Breast epithelium (tissue), 3 donors: Measurements from ENCODE around the gene PAQR6.

Experiments used
- POLR2A ChIP-seq: fragments of 450-650 bp; IDR thresholded peaks from one replicate; pipeline ENCODE4 v1.6.1; 2016; ENCODE audit warnings: antibody characterized with exemption, mild to moderate bottlenecking, moderate library complexity
- TF ChIP-seq, protein P1 (sequence below), 3 donors: fragments of 450-650 bp; IDR thresholded peaks; one replicate each; pipeline ENCODE4 v1.5.1; 2016 to 2017; ENCODE audit warnings: antibody characterized with exemption in 3 of 3, mild to moderate bottlenecking in 3 of 3, moderate library complexity in 3 of 3

DNA sequence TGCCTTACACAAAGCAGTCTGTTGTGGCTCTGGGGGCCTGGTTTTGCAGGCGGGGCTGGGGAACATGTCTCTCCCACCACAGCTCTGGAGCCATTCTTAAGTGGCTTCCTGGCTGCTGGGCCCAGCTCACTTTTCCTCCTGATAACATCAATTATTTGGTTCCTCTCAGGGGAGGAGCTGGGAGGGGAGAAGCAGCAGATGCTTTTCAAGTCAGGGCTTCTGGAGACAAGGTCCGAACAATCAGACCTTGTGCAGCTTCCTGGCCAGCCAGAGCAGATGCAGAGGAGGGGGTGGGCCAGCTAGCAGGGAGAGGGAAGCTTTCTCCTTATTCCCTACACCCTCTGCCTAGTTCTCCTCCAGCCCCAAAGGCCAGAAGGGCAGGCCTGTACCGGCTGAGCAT is 3.7 kb upstream of the PAQR6 start:
- TF ChIP-seq, protein P1, sequence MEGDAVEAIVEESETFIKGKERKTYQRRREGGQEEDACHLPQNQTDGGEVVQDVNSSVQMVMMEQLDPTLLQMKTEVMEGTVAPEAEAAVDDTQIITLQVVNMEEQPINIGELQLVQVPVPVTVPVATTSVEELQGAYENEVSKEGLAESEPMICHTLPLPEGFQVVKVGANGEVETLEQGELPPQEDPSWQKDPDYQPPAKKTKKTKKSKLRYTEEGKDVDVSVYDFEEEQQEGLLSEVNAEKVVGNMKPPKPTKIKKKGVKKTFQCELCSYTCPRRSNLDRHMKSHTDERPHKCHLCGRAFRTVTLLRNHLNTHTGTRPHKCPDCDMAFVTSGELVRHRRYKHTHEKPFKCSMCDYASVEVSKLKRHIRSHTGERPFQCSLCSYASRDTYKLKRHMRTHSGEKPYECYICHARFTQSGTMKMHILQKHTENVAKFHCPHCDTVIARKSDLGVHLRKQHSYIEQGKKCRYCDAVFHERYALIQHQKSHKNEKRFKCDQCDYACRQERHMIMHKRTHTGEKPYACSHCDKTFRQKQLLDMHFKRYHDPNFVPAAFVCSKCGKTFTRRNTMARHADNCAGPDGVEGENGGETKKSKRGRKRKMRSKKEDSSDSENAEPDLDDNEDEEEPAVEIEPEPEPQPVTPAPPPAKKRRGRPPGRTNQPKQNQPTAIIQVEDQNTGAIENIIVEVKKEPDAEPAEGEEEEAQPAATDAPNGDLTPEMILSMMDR (IDR thresholded peaks at IDR 0.05) = no peak
- TF ChIP-seq POLR2A = no peak
